Midbrain (tissue), 1 donor: ENCODE results near the gene WIPF2.
"Not testable (repeated sequence)": the region's sequence is repeated elsewhere in the genome, so short reads cannot be mapped to it uniquely, and the experiment has no call there.

ENCODE experiments used
- DNase-seq: peaks from one replicate; lab custom pipeline; 2025; lab: John Stamatoyannopoulos, UW

The WIPF2 gene

GRCh38 chr17:40192961-40193360 is 26.1 kb upstream of the WIPF2 start:
- DNase-seq: no peak

DNA sequence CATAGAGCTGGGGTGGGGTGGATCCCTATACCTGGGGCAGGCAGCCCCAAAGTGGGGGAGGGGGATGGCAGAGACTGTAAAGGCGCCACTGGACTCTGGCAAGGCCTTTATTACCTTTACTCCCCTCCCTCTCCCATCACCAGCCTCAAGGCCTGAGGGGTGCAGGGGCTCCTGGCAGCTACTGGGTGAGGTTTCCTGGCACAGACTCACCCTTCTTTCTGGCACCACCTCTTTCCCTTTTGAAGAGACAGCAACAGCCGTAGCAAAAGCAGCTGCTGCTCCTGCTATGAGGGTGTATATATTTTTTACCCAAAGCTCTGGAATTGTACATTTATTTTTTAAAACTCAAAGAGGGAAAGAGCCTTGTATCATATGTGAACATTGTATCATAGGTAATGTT is 24.3 kb upstream of the WIPF2 start:
- no peak for DNase-seq

GRCh38 chr17:40197550-40197949 is 21.6 kb upstream of the WIPF2 start:
- no peak for DNase-seq

GRCh38 chr17:40197965-40198456 is 21.1 kb upstream of the WIPF2 start:
- not testable (repeated sequence) for DNase-seq

- no peak for DNase-seq
Observed at GRCh38 chr17:40198576-40198975, 20.5 kb upstream of the WIPF2 start.

- no peak for DNase-seq
Observed at GRCh38 chr17:40203131-40203530, 16.0 kb upstream of the WIPF2 start.

- not testable (repeated sequence) for DNase-seq
Observed at GRCh38 chr17:40206193-40206592, 12.9 kb upstream of the WIPF2 start.

GRCh38 chr17:40209404-40210093 is 9.6 kb upstream of the WIPF2 start:
- DNase-seq: no peak

- not testable (repeated sequence) for DNase-seq
Observed at GRCh38 chr17:40213914-40214313, 5.2 kb upstream of the WIPF2 start.

GRCh38 chr17:40218006-40218739 is 931 bp upstream of the WIPF2 start:
- no peak for DNase-seq

GRCh38 chr17:40219594-40220338 is 662 bp downstream of the WIPF2 start:
- DNase-seq: peak; percentile 61

DNA sequence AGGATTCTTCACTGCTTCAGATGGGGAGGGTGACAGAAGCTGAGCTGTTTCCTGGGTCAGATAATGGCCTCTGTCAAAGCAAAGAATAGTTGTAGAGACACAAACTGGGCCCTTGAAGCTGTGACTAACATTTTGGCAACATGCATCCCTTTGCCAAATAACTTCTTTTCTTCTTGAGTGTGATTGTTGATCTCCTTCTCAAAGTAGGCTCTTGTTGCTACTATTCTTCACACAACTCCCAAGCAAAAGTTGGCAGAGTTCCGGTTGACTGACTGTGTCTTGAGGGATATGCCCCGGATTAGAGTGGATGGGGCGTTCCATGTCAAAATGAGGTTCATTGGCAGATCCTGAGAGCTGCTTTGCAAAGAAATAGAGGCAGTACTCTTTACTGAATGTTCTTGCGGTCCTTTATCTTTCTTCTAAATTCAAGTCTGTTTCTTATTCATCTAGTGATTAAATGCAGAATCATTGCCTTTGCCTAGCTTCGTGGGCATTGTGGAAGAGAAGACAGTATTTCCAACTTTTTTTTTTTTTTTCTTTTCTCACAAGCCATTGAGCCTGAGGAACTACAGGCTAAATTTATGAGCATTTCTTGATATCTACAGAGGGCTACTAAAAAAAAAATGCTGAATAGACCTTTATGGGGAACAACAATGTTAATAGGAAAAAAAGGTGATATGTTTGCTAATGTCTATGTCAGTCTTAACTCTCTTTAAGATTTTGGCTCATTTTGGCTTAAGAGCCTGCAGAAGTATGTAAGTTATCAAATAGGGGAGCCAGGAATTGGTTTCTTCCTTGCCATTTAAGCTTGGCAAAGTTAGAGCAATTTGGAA is 5.8 kb downstream of the WIPF2 start:
- peak; percentile 82 for DNase-seq

- not testable (repeated sequence) for DNase-seq
Observed at GRCh38 chr17:40229146-40229545, 10.0 kb downstream of the WIPF2 start.

- no peak for DNase-seq
Observed at GRCh38 chr17:40230670-40231069, 11.6 kb downstream of the WIPF2 start.

- not testable (repeated sequence) for DNase-seq
Observed at GRCh38 chr17:40231928-40232327, 12.8 kb downstream of the WIPF2 start.

- DNase-seq: no peak
Observed at GRCh38 chr17:40241252-40241834, 22.2 kb downstream of the WIPF2 start.

DNA sequence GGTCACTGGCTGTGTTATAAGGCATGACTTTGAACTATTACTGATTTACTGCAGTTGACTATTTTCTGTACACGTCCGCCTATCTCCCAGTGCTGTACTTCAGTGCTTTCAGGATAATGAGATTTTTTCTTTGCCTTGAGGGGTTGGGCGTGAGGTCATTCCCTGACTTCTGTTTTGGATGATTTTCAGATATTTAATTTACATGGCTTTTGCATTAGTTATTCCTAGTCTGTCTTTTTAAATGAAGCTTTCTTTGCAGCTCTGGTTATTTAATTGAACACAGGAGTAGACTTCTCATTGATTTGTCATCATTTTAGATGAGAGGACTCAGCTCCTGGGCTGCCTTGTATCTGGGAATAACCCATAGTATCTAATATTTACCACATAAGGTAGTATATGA is 23.7 kb downstream of the WIPF2 start:
- DNase-seq: no peak

DNA sequence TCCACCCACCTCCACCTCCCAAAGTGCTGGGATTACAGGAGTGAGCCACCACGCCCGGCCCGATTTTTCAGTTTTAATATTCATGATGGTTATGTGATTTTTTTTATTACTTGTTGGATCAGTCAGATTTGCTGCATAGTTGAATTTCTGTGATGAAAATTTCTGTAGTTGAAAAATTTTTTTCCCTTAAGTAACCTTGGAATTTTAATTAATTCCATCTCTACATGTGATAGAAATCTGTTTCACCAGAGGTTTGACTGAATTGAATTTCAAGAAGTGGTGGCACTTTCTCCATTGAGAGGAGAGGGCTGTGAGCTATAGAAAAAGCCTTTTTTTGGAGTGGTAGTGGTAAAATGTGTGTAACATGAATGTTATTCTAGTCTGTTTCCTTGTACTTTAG is 24.7 kb downstream of the WIPF2 start:
- no peak for DNase-seq

DNA sequence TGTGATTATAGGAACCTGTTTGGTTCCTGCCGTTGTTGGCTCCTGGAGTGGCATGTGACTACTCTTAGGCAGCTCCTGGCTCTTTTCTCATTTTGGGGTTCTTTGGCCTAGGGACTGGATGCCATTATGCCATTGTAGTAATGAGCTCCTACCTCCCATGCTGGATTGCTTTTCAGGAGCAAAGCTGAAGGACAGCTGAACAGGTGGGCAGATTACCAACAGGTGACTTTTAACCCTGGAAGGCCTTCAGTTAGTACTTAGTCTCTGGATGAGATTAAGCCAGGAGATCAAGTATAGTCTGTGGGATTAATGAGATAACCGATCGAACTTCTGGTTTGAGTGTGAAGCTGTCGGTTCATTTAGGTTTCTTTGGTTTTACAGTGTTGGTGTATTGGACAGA is 25.2 kb downstream of the WIPF2 start:
- no peak for DNase-seq

DNA sequence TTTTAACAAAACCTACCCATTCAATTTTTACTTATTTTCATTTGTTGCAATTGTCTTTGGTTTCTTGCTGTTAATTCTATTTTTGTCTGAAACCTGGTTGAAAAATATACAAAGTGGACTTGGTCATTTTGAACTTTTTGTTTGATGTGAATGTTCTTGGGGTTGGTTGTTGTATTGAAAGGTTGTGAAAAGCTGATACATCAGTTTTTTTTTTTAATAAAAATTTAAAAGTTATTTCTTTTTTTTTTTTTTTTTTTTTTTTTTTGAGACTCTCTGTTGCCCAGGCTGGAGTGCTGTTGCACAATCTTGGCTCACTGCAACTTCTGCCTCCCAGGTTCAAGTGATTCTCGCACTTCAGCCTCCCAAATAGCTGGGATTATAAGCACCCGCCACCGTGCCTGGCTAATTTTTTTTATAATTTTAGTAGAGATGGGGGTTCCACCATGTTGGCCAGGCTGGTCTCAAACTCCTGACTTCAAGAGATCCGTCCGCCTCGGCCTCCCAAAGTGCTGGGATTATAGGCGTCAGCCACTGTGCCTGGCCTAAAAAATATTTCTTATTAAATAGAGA is 28.9 kb downstream of the WIPF2 start:
- DNase-seq: no peak

DNA sequence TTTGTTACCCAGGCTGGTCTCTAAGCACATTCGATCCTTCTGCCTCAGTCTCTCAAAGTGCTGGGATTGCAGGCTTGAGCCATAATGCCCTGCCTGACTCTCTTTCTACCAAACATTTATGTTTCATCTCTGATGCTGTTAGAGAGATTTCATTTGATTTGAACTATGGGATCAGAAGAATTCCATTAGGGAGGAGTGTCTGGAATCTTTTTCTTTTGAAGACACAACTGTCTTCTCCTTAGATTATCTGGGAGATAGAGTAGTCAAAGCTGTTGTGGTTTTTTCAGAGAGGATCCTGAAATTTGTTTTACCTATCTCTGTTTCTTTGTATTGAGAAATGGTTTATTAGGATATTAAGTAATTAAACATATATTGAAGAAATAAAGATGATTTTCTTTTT is 29.4 kb downstream of the WIPF2 start:
- no peak for DNase-seq
